ENCODE measurements around the gene ROBO1. TPM values are rescaled to one million over a fixed set of nuclear protein-coding genes. Genes with fewer than 3 reads are reported as not detected.

ROBO1 gene
- total RNA-seq, 1 donor from 2014 or later = 0.05 TPM

- Mint-ChIP-seq H3K27me3 (no peaks in the 10 kb centered on the region), H3K27ac (no peak overlapping the region), H3K4me1 (no peaks in the 10 kb centered on the region), H3K9me3 (no peaks in the 10 kb centered on the region), H3K4me3 (no peak overlapping the region), H3K36me3 (ENCODE audit: low read depth) (no peaks in the 10 kb centered on the region)
- intact Hi-C loops (cut with micrococcal nuclease) = no loop called here
- DNase-seq = no peak
These were observed 912.6 kb downstream of the ROBO1 start for GRCh38 chr3:78855190-78855589.

GRCh38 chr3:78848392-78849288 lies 919.2 kb downstream of the ROBO1 start:
- no peaks in the 10 kb centered on the region for H3K9me3 Mint-ChIP-seq
- no peaks in the 10 kb centered on the region for H3K4me1 Mint-ChIP-seq
- intact Hi-C loops (cut with micrococcal nuclease) = no loop called here
- no peaks in the 10 kb centered on the region for H3K36me3 Mint-ChIP-seq (ENCODE audit: low read depth)
- no peak overlapping the region for H3K27ac Mint-ChIP-seq
- no peak overlapping the region for H3K4me3 Mint-ChIP-seq
- H3K27me3 Mint-ChIP-seq = no peaks in the 10 kb centered on the region
- DNase-seq = no peak

DNA sequence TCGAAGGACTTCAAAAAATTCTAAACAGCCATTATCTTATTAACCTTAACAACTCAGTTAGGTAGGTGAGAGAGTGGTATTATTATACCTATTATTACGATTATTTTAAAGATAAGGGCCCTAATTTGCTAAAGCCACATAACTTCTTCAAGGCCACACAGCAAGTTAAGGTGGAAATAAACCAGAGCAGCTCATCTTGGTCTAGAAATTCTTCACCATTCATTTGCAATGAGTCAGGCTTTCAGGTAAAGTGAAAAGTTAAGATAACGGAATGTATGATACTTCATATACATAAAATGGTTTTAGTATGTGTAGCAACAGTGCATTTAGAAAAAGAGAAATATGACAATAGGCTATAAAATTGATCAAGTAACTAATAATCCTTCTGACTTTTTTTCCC lies 920.2 kb downstream of the ROBO1 start:
- intact Hi-C loops (cut with micrococcal nuclease) = no loop called here
- no peaks in the 10 kb centered on the region for H3K36me3 Mint-ChIP-seq (ENCODE audit: low read depth)
- DNase-seq = no peak
- H3K27me3 Mint-ChIP-seq = no peaks in the 10 kb centered on the region
- H3K4me3 Mint-ChIP-seq = no peak overlapping the region
- H3K4me1 Mint-ChIP-seq = no peaks in the 10 kb centered on the region
- no peak overlapping the region for H3K27ac Mint-ChIP-seq
- no peaks in the 10 kb centered on the region for H3K9me3 Mint-ChIP-seq

DNA sequence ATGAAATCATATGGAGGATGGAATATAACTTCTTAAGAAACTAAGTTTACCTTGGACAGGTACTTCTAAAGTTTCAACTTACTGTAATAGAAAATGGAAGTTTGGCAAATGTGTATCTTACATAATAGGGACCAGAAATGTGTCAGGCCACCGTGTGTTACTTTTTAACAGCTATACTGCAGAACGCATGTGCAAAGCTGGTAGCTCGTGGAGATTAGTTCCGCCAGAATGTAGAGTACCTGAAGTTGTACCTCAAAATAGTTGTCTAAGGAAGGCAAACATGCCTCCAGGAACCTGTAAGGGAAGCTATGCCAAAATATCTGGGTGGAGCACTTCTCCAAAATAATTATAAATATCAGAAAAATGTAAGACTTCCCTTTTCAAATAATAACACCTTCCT lies 920.6 kb downstream of the ROBO1 start:
- no peaks in the 10 kb centered on the region for H3K36me3 Mint-ChIP-seq (ENCODE audit: low read depth)
- no peaks in the 10 kb centered on the region for H3K4me1 Mint-ChIP-seq
- no peaks in the 10 kb centered on the region for H3K27me3 Mint-ChIP-seq
- H3K27ac Mint-ChIP-seq = no peak overlapping the region
- no peaks in the 10 kb centered on the region for H3K9me3 Mint-ChIP-seq
- no peak overlapping the region for H3K4me3 Mint-ChIP-seq
- no peak for DNase-seq
- intact Hi-C loops (cut with micrococcal nuclease) = no loop called here

GRCh38 chr3:78846718-78847117 lies 921.1 kb downstream of the ROBO1 start:
- no peak overlapping the region for H3K4me3 Mint-ChIP-seq
- intact Hi-C loops (cut with micrococcal nuclease) = no loop called here

DNA sequence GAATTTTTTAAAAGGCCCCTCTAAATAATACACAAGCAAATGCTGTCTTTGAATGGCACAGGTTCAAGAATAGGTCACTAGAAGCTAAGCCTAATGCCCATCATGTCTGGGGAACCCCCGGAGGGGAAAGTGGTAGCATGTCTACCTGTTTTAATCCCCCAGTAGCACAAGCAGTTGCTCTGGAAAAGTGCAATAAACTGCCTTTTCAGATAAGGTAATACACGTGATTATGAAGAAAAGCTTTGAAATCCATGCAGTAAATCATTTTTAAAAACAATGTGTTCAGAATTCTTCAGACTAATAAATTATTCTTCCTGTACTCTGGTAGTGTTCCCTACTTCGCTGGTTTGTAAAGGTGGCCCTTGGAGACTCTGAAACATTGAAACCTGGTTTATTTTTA lies 922.2 kb downstream of the ROBO1 start:
- no peaks in the 10 kb centered on the region for H3K4me1 Mint-ChIP-seq
- DNase-seq = no peak
- intact Hi-C loops (cut with micrococcal nuclease) = no loop called here
- no peaks in the 10 kb centered on the region for H3K36me3 Mint-ChIP-seq (ENCODE audit: low read depth)
- no peaks in the 10 kb centered on the region for H3K27me3 Mint-ChIP-seq
- H3K9me3 Mint-ChIP-seq = no peaks in the 10 kb centered on the region
- no peak overlapping the region for H3K4me3 Mint-ChIP-seq
- no peak overlapping the region for H3K27ac Mint-ChIP-seq

More at GRCh38 chr3:78846718-78847117, 921.1 kb downstream of the ROBO1 start:
- DNase-seq = no peak
- Mint-ChIP-seq H3K4me1 (no peaks in the 10 kb centered on the region), H3K27ac (no peak overlapping the region), H3K36me3 (ENCODE audit: low read depth) (no peaks in the 10 kb centered on the region), H3K27me3 (no peaks in the 10 kb centered on the region), H3K9me3 (no peaks in the 10 kb centered on the region)

GRCh38 chr3:78844307-78844706 lies 923.5 kb downstream of the ROBO1 start:
- Mint-ChIP-seq H3K27me3 (no peaks in the 10 kb centered on the region), H3K36me3 (ENCODE audit: low read depth) (no peaks in the 10 kb centered on the region), H3K4me1 (no peaks in the 10 kb centered on the region), H3K9me3 (no peaks in the 10 kb centered on the region), H3K27ac (no peak overlapping the region), H3K4me3 (no peak overlapping the region)
- intact Hi-C loops (cut with micrococcal nuclease) = no loop called here
- DNase-seq = no peak

DNA sequence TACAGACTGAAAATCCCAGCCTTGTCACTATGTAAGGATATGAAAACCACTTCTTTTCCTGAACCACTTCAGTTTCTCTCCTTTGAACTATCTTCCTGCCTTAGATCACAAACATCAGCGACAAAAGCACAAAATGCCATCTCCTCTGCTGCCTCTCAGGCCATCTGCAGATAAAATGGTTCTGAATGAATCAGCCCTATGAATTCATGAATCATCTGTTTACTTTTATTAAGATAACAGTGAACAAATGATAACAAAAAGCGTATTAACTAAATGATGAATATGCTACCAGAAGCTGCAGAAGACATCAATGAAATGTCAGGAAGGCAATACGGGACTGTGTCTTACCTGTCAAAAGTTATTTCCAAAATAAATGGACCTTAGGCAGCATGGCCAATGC lies 928.1 kb downstream of the ROBO1 start:
- DNase-seq = no peak
- Mint-ChIP-seq H3K27me3 (no peaks in the 10 kb centered on the region), H3K4me3 (no peak overlapping the region), H3K4me1 (no peaks in the 10 kb centered on the region), H3K27ac (no peak overlapping the region), H3K9me3 (no peaks in the 10 kb centered on the region), H3K36me3 (ENCODE audit: low read depth) (no peaks in the 10 kb centered on the region)
- intact Hi-C loops (cut with micrococcal nuclease) = no loop called here

- no peak overlapping the region for H3K27ac Mint-ChIP-seq
- H3K9me3 Mint-ChIP-seq = no peaks in the 10 kb centered on the region
- no peaks in the 10 kb centered on the region for H3K27me3 Mint-ChIP-seq
- no peak overlapping the region for H3K4me3 Mint-ChIP-seq
- intact Hi-C loops (cut with micrococcal nuclease) = no loop called here
- H3K36me3 Mint-ChIP-seq (ENCODE audit: low read depth) = no peaks in the 10 kb centered on the region
- DNase-seq = no peak
- H3K4me1 Mint-ChIP-seq = no peaks in the 10 kb centered on the region
These were observed 929.4 kb downstream of the ROBO1 start for GRCh38 chr3:78838362-78838761.

GRCh38 chr3:78834910-78835309 lies 932.9 kb downstream of the ROBO1 start:
- no peak for DNase-seq
- H3K27me3 Mint-ChIP-seq = no peaks in the 10 kb centered on the region
- no peak overlapping the region for H3K27ac Mint-ChIP-seq
- H3K9me3 Mint-ChIP-seq = no peaks in the 10 kb centered on the region
- intact Hi-C loops (cut with micrococcal nuclease) = no loop called here
- no peaks in the 10 kb centered on the region for H3K4me1 Mint-ChIP-seq
- no peaks in the 10 kb centered on the region for H3K36me3 Mint-ChIP-seq (ENCODE audit: low read depth)
- no peak overlapping the region for H3K4me3 Mint-ChIP-seq

DNA sequence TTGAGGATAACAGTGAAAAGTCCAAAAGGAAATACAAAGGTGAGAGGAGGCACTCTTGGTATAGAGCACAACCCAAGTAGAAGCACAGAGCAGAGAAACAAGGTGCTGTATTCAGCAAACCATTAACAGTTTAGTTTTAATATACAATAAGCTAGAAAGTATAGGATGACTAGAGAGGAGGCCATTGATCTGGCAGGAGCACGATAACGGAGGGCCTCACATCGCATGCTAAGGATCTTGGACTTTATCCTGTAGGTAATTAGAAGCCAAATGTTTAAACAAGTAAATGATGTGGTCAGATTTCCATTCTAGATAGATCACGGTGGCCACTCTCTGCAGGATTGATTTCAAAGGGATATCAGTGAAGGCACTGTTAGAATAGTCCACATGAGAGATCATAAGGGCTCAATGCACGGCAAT lies 935.0 kb downstream of the ROBO1 start:
- no peak for DNase-seq
- Mint-ChIP-seq H3K27ac (no peak overlapping the region), H3K9me3 (no peaks in the 10 kb centered on the region), H3K4me3 (no peak overlapping the region), H3K4me1 (no peaks in the 10 kb centered on the region), H3K27me3 (no peaks in the 10 kb centered on the region), H3K36me3 (ENCODE audit: low read depth) (no peaks in the 10 kb centered on the region)
- intact Hi-C loops (cut with micrococcal nuclease) = no loop called here

- no peaks in the 10 kb centered on the region for H3K36me3 Mint-ChIP-seq (ENCODE audit: low read depth)
- no peaks in the 10 kb centered on the region for H3K9me3 Mint-ChIP-seq
- no peak overlapping the region for H3K4me3 Mint-ChIP-seq
- no peak overlapping the region for H3K27ac Mint-ChIP-seq
- DNase-seq = no peak
- intact Hi-C loops (cut with micrococcal nuclease) = no loop called here
- H3K27me3 Mint-ChIP-seq = no peaks in the 10 kb centered on the region
- no peaks in the 10 kb centered on the region for H3K4me1 Mint-ChIP-seq
These were observed 936.3 kb downstream of the ROBO1 start for GRCh38 chr3:78831446-78831972.

- DNase-seq = no peak
- no peak overlapping the region for H3K4me3 Mint-ChIP-seq
- intact Hi-C loops (cut with micrococcal nuclease) = no loop called here
- H3K9me3 Mint-ChIP-seq = no peaks in the 10 kb centered on the region
- H3K4me1 Mint-ChIP-seq = no peaks in the 10 kb centered on the region
- H3K36me3 Mint-ChIP-seq (ENCODE audit: low read depth) = no peaks in the 10 kb centered on the region
- no peak overlapping the region for H3K27ac Mint-ChIP-seq
- H3K27me3 Mint-ChIP-seq = no peaks in the 10 kb centered on the region
These were observed 937.3 kb downstream of the ROBO1 start for GRCh38 chr3:78830470-78830869.

GRCh38 chr3:78827618-78828017 lies 940.2 kb downstream of the ROBO1 start:
- H3K27ac Mint-ChIP-seq = no peak overlapping the region
- no peaks in the 10 kb centered on the region for H3K9me3 Mint-ChIP-seq
- H3K4me1 Mint-ChIP-seq = no peaks in the 10 kb centered on the region
- intact Hi-C loops (cut with micrococcal nuclease) = no loop called here
- DNase-seq = no peak
- H3K27me3 Mint-ChIP-seq = no peaks in the 10 kb centered on the region
- H3K4me3 Mint-ChIP-seq = no peak overlapping the region
- H3K36me3 Mint-ChIP-seq (ENCODE audit: low read depth) = no peaks in the 10 kb centered on the region

DNA sequence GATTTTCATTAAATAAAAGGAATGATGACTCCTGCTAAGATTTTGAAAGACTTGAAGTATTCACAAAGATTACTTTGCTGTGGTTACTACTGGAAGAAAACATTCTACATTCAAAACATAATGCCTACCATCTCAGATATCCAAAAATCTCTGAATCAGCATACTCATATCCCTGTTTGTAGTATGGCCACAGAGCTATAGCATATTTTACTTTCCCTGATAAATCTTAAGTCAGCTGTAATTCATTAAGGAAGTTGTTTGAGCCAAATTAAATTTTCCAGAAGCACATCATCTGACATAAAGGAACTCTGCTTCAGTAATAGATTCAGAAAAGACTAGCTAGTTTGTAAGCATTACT lies 942.0 kb downstream of the ROBO1 start:
- Mint-ChIP-seq H3K9me3 (no peaks in the 10 kb centered on the region), H3K27me3 (no peaks in the 10 kb centered on the region), H3K36me3 (ENCODE audit: low read depth) (no peaks in the 10 kb centered on the region), H3K4me1 (no peaks in the 10 kb centered on the region), H3K27ac (no peak overlapping the region), H3K4me3 (no peak overlapping the region)
- no peak for DNase-seq
- intact Hi-C loops (cut with micrococcal nuclease) = no loop called here
